GM06990 (cell line): ENCODE data around the gene FAT4.

Experiments
- DNase-seq: peaks from one replicate; pipeline ENCODE4 v3.0.0-alpha.2; 2011; ENCODE audit not compliant: insufficient read length; ENCODE audit errors: extremely low read depth
- H3K27me3 ChIP-seq: replicated peaks from 2 replicates; pipeline ENCODE4 v1.6.0; 2011; ENCODE audit warnings: low read length; ENCODE audit not compliant: control insufficient read depth, insufficient read depth
- H3K36me3 ChIP-seq: 2 replicates; pipeline ENCODE4 v1.5.1; 2011; ENCODE audit warnings: low read length; ENCODE audit not compliant: control insufficient read depth, insufficient read depth
- H3K4me3 ChIP-seq: replicated peaks from 2 replicates; pipeline ENCODE4 v1.5.1; 2011; ENCODE audit warnings: low read depth, mild to moderate bottlenecking, control low read depth, low read length
- CTCF ChIP-seq: IDR thresholded peaks from 2 replicates; pipeline ENCODE4 v1.5.1; 2011; ENCODE audit warnings: low read length, control low read depth, mild to moderate bottlenecking, inconsistent platforms; ENCODE audit not compliant: insufficient read depth, poor library complexity, severe bottlenecking

Gene FAT4

GRCh38 chr4:125314676-125315575 lies at the start of gene FAT4:
Gene FAT4, plus strand, starts transcription at chr4:125314955. Its CDS starts 1,457 bp downstream, at chr4:125316412.
- no peaks in the 10 kb centered on the region for H3K36me3 ChIP-seq
- H3K27me3 ChIP-seq: peaks cover 3% of the 10 kb centered on the region
- peak; percentile 54 for DNase-seq
- H3K4me3 ChIP-seq: peak within 1 kb of the TSS; percentile 60
- TF ChIP-seq CTCF: no peak

DNA sequence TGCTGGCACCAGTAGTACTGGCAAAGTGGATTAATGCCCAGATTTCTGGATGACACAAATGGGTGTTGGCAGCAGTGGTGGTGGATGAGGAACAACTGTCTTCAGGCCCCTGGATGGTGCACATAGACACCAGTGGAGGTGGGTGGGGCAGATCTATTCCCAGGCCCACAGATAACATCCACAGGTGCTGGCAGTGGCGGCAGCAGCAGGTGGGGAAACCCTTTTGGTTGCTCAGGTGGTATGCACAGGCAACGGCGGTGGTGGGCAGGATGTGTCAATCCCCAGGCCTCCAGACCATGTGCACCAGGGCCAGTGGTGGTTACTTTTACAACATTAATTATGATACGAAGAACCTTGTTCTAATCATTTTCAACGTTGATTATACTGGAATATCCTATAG lies 48.9 kb upstream of the FAT4 start:
- no peak for TF ChIP-seq CTCF
- H3K4me3 ChIP-seq: no peak overlapping the region
- H3K27me3 ChIP-seq: no peaks in the 10 kb centered on the region
- no peaks in the 10 kb centered on the region for H3K36me3 ChIP-seq
- no peak for DNase-seq

DNA sequence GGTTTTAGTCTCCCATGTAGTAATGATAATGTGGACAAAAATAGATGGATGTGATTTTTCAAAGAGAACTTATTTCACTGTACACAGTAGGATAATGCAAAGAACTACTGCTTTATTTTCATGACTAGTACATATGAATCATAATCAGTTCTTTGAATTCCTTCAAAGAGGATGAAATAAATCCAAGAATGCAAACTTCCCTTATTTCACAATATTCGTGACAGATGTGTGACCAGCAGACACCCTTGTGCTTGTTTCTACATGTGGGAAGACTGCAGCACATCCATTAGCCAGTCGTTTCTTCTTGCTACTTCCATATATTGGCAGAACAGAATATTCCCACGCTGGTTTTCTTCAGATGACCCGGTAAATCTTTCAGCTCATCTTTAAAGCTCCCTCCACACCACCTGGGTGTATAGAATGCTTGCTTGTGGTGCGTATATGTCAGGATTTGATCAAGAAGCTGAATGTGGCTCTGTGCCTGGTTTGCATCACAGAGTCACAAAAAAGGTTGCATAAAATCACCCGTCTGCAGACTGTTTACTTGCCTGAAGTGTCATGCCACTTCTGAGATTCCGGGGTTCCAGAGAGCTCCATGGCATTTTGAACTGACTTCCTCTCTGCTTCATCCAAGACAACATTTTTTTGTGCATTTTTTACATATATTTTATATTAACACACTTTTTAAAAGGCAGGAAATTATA lies 47.7 kb upstream of the FAT4 start:
- no peak for TF ChIP-seq CTCF
- DNase-seq: no peak
- Histone ChIP-seq H3K4me3 (no peak overlapping the region), H3K27me3 (no peaks in the 10 kb centered on the region), H3K36me3 (no peaks in the 10 kb centered on the region)

DNA sequence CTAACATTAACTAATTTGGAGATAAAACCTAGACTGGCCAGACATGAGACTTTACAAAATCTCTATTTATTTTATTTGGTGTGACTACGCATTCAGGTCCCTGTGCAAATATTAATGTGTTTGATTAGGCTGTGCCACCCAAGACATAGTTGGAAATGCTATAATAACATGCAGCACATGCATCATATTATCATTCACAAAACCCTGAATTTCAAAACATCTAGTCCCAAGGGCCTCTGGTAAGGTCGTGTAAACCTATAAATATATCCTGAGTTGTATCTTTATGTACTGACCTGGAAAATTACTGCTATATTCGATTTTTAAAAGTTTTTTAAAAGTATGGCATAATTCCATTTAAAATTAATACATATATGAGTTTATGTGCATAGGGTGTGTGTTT lies 47.1 kb upstream of the FAT4 start:
- Histone ChIP-seq H3K36me3 (no peaks in the 10 kb centered on the region), H3K27me3 (no peaks in the 10 kb centered on the region), H3K4me3 (no peak overlapping the region)
- no peak for DNase-seq
- no peak for TF ChIP-seq CTCF

DNA sequence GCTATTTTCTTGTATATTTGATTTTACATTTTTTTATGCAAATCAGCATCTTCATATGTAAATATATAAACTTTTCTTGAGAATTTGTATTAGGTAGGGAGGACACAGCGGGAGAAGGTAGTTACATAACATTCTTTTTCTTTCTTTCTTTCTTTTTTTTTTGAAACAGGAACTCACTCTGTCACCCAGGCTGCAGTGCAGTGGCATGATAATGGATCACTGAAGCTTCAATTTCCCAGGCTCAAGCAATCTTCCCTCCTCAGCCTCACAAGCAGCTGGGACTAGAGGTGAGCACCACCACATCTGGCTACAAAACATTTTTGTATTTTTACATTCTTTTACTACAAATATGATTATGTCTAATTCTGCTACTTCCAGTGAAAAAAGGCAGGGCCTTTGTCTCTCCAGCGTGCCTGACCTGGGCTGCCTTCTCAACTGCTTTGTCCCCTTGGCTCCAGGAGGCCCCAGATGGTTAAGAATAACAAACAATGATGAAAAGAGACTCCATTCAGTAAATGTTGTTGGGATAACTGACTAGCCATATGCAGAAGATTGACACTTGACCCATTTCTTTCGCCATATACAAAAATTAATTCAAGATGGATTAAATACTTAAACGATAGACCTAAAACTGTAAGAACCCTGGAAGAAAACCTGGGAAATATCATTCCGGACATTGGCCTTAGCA lies 46.5 kb upstream of the FAT4 start:
- TF ChIP-seq CTCF: no peak
- Histone ChIP-seq H3K27me3 (no peaks in the 10 kb centered on the region), H3K4me3 (no peak overlapping the region), H3K36me3 (no peaks in the 10 kb centered on the region)
- DNase-seq: no peak
